ENCODE data around the gene BRF1. TPM values are rescaled to one million over a fixed set of nuclear protein-coding genes. Genes with fewer than 3 reads are reported as not detected.

The BRF1 gene
- total and polyA plus RNA-seq, 2 of the 13 experiments (the other 11 are each of a cell fraction or from before 2014, with no cell fraction given): 5.1 to 11.0 TPM

DNA sequence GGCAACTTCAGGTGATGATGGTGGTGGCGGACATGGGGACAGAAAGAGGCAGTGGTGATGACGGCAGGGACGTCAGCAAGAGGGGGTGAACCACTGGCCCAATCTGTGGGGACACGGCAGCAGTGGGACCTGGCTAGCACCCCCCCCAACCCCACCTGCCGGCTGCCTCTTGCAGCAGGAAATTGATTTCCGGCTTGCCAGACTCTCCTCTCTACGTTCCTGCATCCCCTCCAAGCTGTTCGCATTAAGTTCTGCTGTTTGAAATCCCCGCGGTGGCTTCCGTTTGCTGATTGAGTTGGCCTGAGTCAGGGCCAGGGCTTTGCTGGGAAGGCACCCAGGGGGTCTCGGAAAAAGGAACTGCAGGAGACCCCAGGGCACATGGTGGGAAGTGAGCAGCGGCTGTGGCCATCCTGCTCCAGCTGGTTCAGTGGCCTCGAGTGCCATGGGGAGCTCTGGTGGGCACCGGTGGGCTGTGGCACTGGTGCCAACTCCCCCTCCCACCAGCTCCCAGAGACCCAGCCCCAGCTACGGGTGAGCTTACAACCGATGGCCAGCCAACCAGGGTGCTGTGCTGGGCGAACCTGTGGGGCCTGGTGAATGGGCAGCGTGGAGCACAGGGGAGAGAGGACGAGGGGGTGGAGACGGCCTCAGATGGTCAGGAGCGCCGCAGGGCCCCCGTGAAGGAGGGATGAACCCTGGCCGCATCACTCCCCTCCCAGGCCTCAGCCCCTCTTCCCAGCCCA is 105.1 kb downstream of the BRF1 start:
- no peak overlapping the region for H2AFZ ChIP-seq (ENCODE audit: low read length)
- BruUV-seq (replicated peaks): no TSS peak
- peaks cover 25 to 81% of the 10 kb centered on the region in 2 experiments for H3K27me3 ChIP-seq (ENCODE audit: control insufficient read depth in 1 of 2, insufficient read depth in 2 of 2, low read length in 2 of 2)
- peak overlapping the region in 1 of 3 experiments; percentile 55; a peak in 1 of 6 replicates for H3K4me3 ChIP-seq (replicated peaks in 1 of 3; ENCODE audit: insufficient read depth in 1 of 3, low read depth in 2 of 3, low read length in 3 of 3)
- no peaks in the 10 kb centered on the region for H4K20me1 ChIP-seq (ENCODE audit: insufficient read depth, low read length)
- TF ChIP-seq MYNN (CRISPR knock-in tag; IDR thresholded peaks at IDR 0.05; ENCODE audit: low read depth): no peak
- no peak for TF ChIP-seq SMAD3 (CRISPR knock-in tag; IDR thresholded peaks at IDR 0.05)
- TF ChIP-seq HNRNPL (IDR thresholded peaks at IDR 0.05; ENCODE audit: low read depth, low read length): 0 out of 2 replicates have a peak, but pooled peaks have one; percentile 39
- peak; percentile 83; the same call in 1 of the 2 replicates for TF ChIP-seq EZH2 (conservative IDR thresholded peaks at IDR 0.05; ENCODE audit: low read depth, low read length)
- TF ChIP-seq EEA1 (CRISPR knock-in tag; IDR thresholded peaks at IDR 0.05; ENCODE audit: borderline replicate concordance): no peak
- 0 out of 2 replicates have a peak, but pooled peaks have one; percentile 23 for TF ChIP-seq CREB1 (IDR thresholded peaks at IDR 0.05)
- no peak for TF ChIP-seq CREB1 (CRISPR knock-in tag; IDR thresholded peaks at IDR 0.05)
- CTCF ChIA-PET (ENCODE audit: low intra/inter-chr PET ratio, low total read pairs): no interaction called here
- no peaks in the 10 kb centered on the region for H3K36me3 ChIP-seq (replicated peaks in 1 of 2; ENCODE audit: control insufficient read depth in 1 of 2, insufficient read depth in 2 of 2, low read length in 2 of 2)
- H3K27ac ChIP-seq (ENCODE audit: extremely low read length, insufficient read depth, low read length): no peak overlapping the region
- intact Hi-C loops (cut with micrococcal nuclease; ENCODE audit: unreplicated experiment) (no loop called here), in situ Hi-C loops (cut with HindIII; ENCODE audit: extremely low pct_ligation_motif_present, low pct_unique_long_range_greater_than_20kb) (no loop called here)
- FAIRE-seq: no peak
- H3K9me3 ChIP-seq (ENCODE audit: low read length): no peaks in the 10 kb centered on the region
- H3K4me1 ChIP-seq (ENCODE audit: insufficient read depth, low read length): peaks cover 37% of the 10 kb centered on the region
- POLR2A ChIA-PET: no interaction called here
- no peak for ATAC-seq
- DNase-seq (ENCODE audit: low spot score): no peak
- 9% methylated on average over 11 of the region's 25 CpGs for WGBS (ENCODE audit: low lambda C conversion rate)
- no peak overlapping the region for H3K9ac ChIP-seq (ENCODE audit: insufficient read depth, low read depth, low read length)
- H3K79me2 ChIP-seq (ENCODE audit: insufficient read depth, low read length): no peaks in the 10 kb centered on the region
- peak overlapping the region; percentile 72 for H3K4me2 ChIP-seq (ENCODE audit: low read depth, low read length)

DNA sequence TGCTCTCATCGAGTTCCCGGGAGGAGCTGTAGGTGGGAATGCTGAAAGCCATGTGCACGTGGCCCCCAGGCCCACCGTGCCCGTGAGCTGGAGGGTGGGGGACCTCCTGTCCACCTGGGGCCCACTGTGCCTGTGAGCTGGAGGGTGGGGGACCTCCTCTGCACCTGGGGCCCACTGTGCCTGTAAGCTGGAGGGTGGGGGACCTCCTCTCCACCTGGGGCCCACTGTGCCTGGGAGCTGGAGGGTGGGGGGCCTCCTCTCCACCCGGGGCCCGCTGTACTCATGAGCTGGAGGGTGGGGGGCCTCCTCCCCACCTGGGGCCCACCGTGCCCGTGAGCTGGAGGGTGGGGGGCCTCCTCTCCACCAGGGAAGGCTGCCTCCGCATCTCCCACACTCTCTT is 105.8 kb downstream of the BRF1 start:
- DNase-seq (ENCODE audit: low spot score) (no peak), ATAC-seq (no peak), FAIRE-seq (no peak)
- intact Hi-C loops (cut with micrococcal nuclease; ENCODE audit: unreplicated experiment) (no loop called here), in situ Hi-C loops (cut with HindIII; ENCODE audit: extremely low pct_ligation_motif_present, low pct_unique_long_range_greater_than_20kb) (no loop called here)
- Histone ChIP-seq H3K4me3 (replicated peaks in 1 of 3; ENCODE audit: insufficient read depth in 1 of 3, low read depth in 2 of 3, low read length in 3 of 3) (no peak overlapping the region), H3K9me3 (ENCODE audit: low read length) (no peaks in the 10 kb centered on the region), H3K36me3 (replicated peaks in 1 of 2; ENCODE audit: control insufficient read depth in 1 of 2, insufficient read depth in 2 of 2, low read length in 2 of 2) (no peaks in the 10 kb centered on the region), H3K27ac (ENCODE audit: extremely low read length, insufficient read depth, low read length) (no peak overlapping the region), H3K4me1 (ENCODE audit: insufficient read depth, low read length) (peaks cover 37% of the 10 kb centered on the region), H3K4me2 (ENCODE audit: low read depth, low read length) (no peak overlapping the region), H3K27me3 (ENCODE audit: control insufficient read depth in 1 of 2, insufficient read depth in 2 of 2, low read length in 2 of 2) (peaks cover 25 to 78% of the 10 kb centered on the region in 2 experiments), H2AFZ (ENCODE audit: low read length) (no peak overlapping the region), H3K9ac (ENCODE audit: insufficient read depth, low read depth, low read length) (no peak overlapping the region), H3K79me2 (ENCODE audit: insufficient read depth, low read length) (no peaks in the 10 kb centered on the region), H4K20me1 (ENCODE audit: insufficient read depth, low read length) (no peaks in the 10 kb centered on the region)
- TF ChIP-seq ZNF24 (IDR thresholded peaks at IDR 0.05): no peak
- TF ChIP-seq, protein P1, sequence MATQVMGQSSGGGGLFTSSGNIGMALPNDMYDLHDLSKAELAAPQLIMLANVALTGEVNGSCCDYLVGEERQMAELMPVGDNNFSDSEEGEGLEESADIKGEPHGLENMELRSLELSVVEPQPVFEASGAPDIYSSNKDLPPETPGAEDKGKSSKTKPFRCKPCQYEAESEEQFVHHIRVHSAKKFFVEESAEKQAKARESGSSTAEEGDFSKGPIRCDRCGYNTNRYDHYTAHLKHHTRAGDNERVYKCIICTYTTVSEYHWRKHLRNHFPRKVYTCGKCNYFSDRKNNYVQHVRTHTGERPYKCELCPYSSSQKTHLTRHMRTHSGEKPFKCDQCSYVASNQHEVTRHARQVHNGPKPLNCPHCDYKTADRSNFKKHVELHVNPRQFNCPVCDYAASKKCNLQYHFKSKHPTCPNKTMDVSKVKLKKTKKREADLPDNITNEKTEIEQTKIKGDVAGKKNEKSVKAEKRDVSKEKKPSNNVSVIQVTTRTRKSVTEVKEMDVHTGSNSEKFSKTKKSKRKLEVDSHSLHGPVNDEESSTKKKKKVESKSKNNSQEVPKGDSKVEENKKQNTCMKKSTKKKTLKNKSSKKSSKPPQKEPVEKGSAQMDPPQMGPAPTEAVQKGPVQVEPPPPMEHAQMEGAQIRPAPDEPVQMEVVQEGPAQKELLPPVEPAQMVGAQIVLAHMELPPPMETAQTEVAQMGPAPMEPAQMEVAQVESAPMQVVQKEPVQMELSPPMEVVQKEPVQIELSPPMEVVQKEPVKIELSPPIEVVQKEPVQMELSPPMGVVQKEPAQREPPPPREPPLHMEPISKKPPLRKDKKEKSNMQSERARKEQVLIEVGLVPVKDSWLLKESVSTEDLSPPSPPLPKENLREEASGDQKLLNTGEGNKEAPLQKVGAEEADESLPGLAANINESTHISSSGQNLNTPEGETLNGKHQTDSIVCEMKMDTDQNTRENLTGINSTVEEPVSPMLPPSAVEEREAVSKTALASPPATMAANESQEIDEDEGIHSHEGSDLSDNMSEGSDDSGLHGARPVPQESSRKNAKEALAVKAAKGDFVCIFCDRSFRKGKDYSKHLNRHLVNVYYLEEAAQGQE (IDR thresholded peaks at IDR 0.05; ENCODE audit: borderline replicate concordance in 1 of 2, low read depth in 1 of 2, low read length in 2 of 2): no peak
- no peak for TF ChIP-seq JUN (CRISPR knock-in tag; IDR thresholded peaks at IDR 0.05)
- TF ChIP-seq JUNB (CRISPR knock-in tag; IDR thresholded peaks at IDR 0.05; ENCODE audit: borderline replicate concordance): no peak
- TF ChIP-seq ZNF552 (CRISPR knock-in tag; IDR thresholded peaks at IDR 0.05; ENCODE audit: borderline replicate concordance): no peak
- TF ChIP-seq GPN1 (CRISPR knock-in tag; IDR thresholded peaks at IDR 0.05; ENCODE audit: borderline replicate concordance): no peak
- TF ChIP-seq RORA (CRISPR knock-in tag; IDR thresholded peaks at IDR 0.05): no peak
- no peak for TF ChIP-seq ZNF557 (CRISPR knock-in tag; IDR thresholded peaks at IDR 0.05)
- ChIA-PET CTCF (ENCODE audit: low intra/inter-chr PET ratio, low total read pairs) (no interaction called here), POLR2A (no interaction called here)
- no TSS peak for BruUV-seq (replicated peaks)
- WGBS (ENCODE audit: low lambda C conversion rate): no CpG with 5 or more reads among the region's 10 CpGs

Measured in HepG2 (cell line).